ENCODE measurements around the gene IFT27.

IFT27 gene

DNA sequence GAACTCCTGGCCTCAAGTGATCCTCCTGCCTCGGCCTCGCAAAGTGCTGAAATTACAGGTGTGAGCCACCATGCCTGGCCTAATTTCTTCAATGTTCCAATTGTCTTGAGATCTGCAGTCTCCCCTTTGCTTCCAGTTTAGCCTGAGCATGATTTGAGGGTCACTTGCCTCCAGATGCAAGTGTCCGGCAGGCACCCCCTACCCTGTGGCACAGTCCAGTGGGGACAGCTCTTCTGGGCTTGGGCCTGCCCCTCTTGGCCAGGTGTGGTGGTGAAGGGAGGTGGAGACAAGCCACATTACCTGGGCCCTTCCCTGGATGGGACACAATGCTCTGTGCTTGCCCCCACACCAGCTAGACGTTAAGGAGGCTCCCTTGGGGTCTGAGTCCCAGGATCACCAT lies 51.1 kb downstream of the IFT27 start:
- H3K27ac ChIP-seq (replicated peaks), result no peak overlapping the region
- no peak for DNase-seq (ENCODE audit: low read depth in 1 of 2, low spot score in 1 of 2)
- no peak overlapping the region for H3K4me3 ChIP-seq (replicated peaks; ENCODE audit: insufficient read depth, low read length)
- TF ChIP-seq, protein P1, sequence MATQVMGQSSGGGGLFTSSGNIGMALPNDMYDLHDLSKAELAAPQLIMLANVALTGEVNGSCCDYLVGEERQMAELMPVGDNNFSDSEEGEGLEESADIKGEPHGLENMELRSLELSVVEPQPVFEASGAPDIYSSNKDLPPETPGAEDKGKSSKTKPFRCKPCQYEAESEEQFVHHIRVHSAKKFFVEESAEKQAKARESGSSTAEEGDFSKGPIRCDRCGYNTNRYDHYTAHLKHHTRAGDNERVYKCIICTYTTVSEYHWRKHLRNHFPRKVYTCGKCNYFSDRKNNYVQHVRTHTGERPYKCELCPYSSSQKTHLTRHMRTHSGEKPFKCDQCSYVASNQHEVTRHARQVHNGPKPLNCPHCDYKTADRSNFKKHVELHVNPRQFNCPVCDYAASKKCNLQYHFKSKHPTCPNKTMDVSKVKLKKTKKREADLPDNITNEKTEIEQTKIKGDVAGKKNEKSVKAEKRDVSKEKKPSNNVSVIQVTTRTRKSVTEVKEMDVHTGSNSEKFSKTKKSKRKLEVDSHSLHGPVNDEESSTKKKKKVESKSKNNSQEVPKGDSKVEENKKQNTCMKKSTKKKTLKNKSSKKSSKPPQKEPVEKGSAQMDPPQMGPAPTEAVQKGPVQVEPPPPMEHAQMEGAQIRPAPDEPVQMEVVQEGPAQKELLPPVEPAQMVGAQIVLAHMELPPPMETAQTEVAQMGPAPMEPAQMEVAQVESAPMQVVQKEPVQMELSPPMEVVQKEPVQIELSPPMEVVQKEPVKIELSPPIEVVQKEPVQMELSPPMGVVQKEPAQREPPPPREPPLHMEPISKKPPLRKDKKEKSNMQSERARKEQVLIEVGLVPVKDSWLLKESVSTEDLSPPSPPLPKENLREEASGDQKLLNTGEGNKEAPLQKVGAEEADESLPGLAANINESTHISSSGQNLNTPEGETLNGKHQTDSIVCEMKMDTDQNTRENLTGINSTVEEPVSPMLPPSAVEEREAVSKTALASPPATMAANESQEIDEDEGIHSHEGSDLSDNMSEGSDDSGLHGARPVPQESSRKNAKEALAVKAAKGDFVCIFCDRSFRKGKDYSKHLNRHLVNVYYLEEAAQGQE (IDR thresholded peaks at IDR 0.05; ENCODE audit: insufficient replicate concordance, low read depth), result no peak
- TF ChIP-seq GABPA (IDR thresholded peaks at IDR 0.05; ENCODE audit: low read depth) (no peak), POLR2AphosphoS5 (IDR thresholded peaks at IDR 0.05; ENCODE audit: low read depth) (no peak), SPI1 (IDR thresholded peaks at IDR 0.05; ENCODE audit: borderline replicate concordance, low read depth) (no peak)
- TF ChIP-seq, protein P2, sequence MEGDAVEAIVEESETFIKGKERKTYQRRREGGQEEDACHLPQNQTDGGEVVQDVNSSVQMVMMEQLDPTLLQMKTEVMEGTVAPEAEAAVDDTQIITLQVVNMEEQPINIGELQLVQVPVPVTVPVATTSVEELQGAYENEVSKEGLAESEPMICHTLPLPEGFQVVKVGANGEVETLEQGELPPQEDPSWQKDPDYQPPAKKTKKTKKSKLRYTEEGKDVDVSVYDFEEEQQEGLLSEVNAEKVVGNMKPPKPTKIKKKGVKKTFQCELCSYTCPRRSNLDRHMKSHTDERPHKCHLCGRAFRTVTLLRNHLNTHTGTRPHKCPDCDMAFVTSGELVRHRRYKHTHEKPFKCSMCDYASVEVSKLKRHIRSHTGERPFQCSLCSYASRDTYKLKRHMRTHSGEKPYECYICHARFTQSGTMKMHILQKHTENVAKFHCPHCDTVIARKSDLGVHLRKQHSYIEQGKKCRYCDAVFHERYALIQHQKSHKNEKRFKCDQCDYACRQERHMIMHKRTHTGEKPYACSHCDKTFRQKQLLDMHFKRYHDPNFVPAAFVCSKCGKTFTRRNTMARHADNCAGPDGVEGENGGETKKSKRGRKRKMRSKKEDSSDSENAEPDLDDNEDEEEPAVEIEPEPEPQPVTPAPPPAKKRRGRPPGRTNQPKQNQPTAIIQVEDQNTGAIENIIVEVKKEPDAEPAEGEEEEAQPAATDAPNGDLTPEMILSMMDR (IDR thresholded peaks at IDR 0.05; ENCODE audit: insufficient read depth, low read length), result no peak
- peaks cover 4% of the 10 kb centered on the region for H3K27me3 ChIP-seq (ENCODE audit: insufficient read depth, poor library complexity, severe bottlenecking)

DNA sequence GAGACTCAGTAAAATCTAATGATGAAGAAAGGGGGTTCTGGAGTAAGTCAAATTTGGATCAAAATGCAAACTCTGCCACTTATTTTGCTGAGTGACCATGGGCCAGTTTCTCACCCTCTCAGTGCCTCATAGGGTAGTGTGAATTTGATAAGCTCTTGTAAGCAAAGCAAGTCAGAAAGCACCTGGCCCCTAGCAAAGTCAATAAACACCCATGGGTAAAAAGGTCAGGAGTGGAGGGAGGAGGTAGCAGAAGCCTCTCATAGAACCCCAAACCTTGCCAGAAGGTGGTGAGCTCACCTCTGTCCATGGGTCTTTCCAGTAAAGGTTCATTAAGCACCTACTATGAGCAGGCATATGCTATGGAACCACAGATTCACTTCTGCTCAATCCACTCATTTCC lies 53.9 kb downstream of the IFT27 start:
- TF ChIP-seq, protein P2 (IDR thresholded peaks at IDR 0.05; ENCODE audit: insufficient read depth, low read length), result no peak
- Histone ChIP-seq H3K27me3 (ENCODE audit: insufficient read depth, poor library complexity, severe bottlenecking) (peaks cover 8% of the 10 kb centered on the region), H3K27ac (replicated peaks) (no peak overlapping the region), H3K4me3 (replicated peaks; ENCODE audit: insufficient read depth, low read length) (no peak overlapping the region)
- no peak for DNase-seq (ENCODE audit: low read depth in 1 of 2, low spot score in 1 of 2)

DNA sequence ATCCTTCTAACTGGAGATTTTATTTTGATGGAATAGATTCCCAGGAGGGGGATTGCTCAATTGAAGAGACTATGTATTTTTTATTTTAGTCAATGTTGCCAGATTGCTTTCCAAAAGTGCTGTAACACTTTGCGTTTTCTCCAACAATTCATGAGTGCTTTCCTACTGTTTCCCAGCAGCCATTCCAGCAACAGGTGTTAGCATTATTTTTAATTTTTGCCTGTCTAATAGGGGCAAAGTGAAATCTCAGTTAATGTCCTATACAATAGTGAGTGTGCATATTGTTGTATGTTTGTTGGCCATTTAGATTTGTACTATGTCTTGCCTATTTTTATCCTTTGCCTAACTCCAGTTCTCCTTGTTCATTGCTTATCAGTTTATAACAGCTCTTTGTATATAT lies 60.3 kb downstream of the IFT27 start:
- peaks cover 5% of the 10 kb centered on the region for H3K27me3 ChIP-seq (ENCODE audit: insufficient read depth, poor library complexity, severe bottlenecking)
- TF ChIP-seq, protein P2 (IDR thresholded peaks at IDR 0.05; ENCODE audit: insufficient read depth, low read length), result no peak
- TF ChIP-seq GABPA (IDR thresholded peaks at IDR 0.05; ENCODE audit: low read depth), result no peak
- no peak for TF ChIP-seq SPI1 (IDR thresholded peaks at IDR 0.05; ENCODE audit: borderline replicate concordance, low read depth)
- TF ChIP-seq, protein P1 (IDR thresholded peaks at IDR 0.05; ENCODE audit: insufficient replicate concordance, low read depth), result no peak
- no peak for TF ChIP-seq POLR2AphosphoS5 (IDR thresholded peaks at IDR 0.05; ENCODE audit: low read depth)

DNA sequence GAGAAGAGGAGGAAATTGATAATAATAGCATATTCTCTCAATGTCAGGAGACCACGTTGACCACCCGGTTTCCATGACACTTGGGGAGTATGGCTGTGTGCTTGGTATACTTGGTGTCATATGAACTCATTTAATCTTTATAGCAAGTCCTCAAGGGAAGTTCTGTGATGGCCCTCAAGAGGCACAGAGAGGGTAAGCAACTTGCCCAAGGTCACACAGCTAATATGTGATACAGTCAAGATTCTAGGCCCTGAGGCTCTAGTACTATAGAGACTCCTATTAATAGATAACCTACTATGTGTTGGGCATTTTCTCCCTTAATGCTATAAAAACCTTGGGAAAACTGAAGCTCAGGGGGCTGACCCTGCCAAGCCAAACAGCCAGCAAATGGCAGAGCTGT lies 61.8 kb downstream of the IFT27 start:
- H3K27me3 ChIP-seq (ENCODE audit: insufficient read depth, poor library complexity, severe bottlenecking), result peaks cover 3% of the 10 kb centered on the region
- no peak overlapping the region for H3K27ac ChIP-seq (replicated peaks)
- no peak overlapping the region for H3K4me3 ChIP-seq (replicated peaks; ENCODE audit: insufficient read depth, low read length)
- TF ChIP-seq, protein P1 (IDR thresholded peaks at IDR 0.05; ENCODE audit: insufficient replicate concordance, low read depth), result no peak
- TF ChIP-seq GABPA (IDR thresholded peaks at IDR 0.05; ENCODE audit: low read depth) (no peak), SPI1 (IDR thresholded peaks at IDR 0.05; ENCODE audit: borderline replicate concordance, low read depth) (no peak), POLR2AphosphoS5 (IDR thresholded peaks at IDR 0.05; ENCODE audit: low read depth) (no peak)
- TF ChIP-seq, protein P2 (IDR thresholded peaks at IDR 0.05; ENCODE audit: insufficient read depth, low read length), result no peak
- DNase-seq (ENCODE audit: low read depth in 1 of 2, low spot score in 1 of 2), result no peak

More for the DNA sequence above, 60.3 kb downstream of the IFT27 start:
- no peak for DNase-seq (ENCODE audit: low read depth in 1 of 2, low spot score in 1 of 2)
- no peak overlapping the region for H3K4me3 ChIP-seq (replicated peaks; ENCODE audit: insufficient read depth, low read length)
- no peak overlapping the region for H3K27ac ChIP-seq (replicated peaks)

All from HL-60 (cell line).